IPS-20b (cell line): ENCODE data around the gene CPEB4.

ENCODE experiments used
- H3K27ac ChIP-seq: one replicate; pipeline ENCODE4 v1.5.1; 2013; ENCODE audit warnings: low read length
- H3K27me3 ChIP-seq: 2 replicates; pipeline ENCODE4 v1.6.1; 2013; ENCODE audit warnings: mild to moderate bottlenecking, low read length, inconsistent platforms; ENCODE audit not compliant: insufficient read depth
- H3K36me3 ChIP-seq: 2 replicates; pipeline ENCODE4 v1.6.1; 2013; ENCODE audit warnings: low read depth, mild to moderate bottlenecking, inconsistent platforms, low read length, moderate library complexity; ENCODE audit not compliant: insufficient read depth
- H3K4me1 ChIP-seq: 2 replicates; pipeline ENCODE4 v1.6.1; 2013; ENCODE audit warnings: mild to moderate bottlenecking, control low read depth, inconsistent platforms, low read length, moderate library complexity; ENCODE audit not compliant: insufficient read depth
- H3K4me3 ChIP-seq: 2 replicates; pipeline ENCODE4 v1.5.1; 2013; ENCODE audit warnings: mild to moderate bottlenecking, low read length, inconsistent platforms
- H3K9ac ChIP-seq: 2 replicates; pipeline ENCODE4 v1.6.1; 2013; ENCODE audit warnings: low read depth, mild to moderate bottlenecking, inconsistent platforms, low read length, moderate library complexity
- H3K9me3 ChIP-seq: 2 replicates; pipeline ENCODE4 v1.6.1; 2013; ENCODE audit warnings: mild to moderate bottlenecking, low read depth, low read length, inconsistent platforms; ENCODE audit not compliant: insufficient read depth

CPEB4 gene

DNA sequence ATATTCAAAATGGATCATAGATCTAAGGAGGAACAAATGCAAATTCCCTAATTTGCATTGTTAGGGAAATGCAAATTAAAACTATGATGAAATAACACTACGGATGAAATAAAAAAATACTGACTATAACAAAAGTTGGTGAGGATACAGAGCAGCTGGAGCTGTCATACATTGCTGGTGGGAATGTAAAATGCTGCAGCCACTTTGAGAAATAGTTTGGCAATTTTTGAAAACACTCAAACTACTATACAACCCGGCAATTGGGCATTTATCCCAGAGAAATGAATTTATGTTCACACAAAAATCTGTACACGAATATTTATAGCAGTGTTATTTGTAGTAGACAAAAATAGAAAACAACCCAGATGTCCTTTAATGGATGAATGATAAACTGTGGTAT, 123.3 kb downstream of the CPEB4 start:
- H3K9me3 ChIP-seq, result no peaks in the 10 kb centered on the region
- H3K27ac ChIP-seq, result no peak overlapping the region
- H3K4me1 ChIP-seq, result no peaks in the 10 kb centered on the region
- no peaks in the 10 kb centered on the region for H3K36me3 ChIP-seq
- no peak overlapping the region for H3K4me3 ChIP-seq
- no peak overlapping the region for H3K9ac ChIP-seq
- H3K27me3 ChIP-seq, result no peaks in the 10 kb centered on the region
